Body of pancreas (tissue), 4 donors: ENCODE results near the gene GAST.

Source experiments
- CTCF ChIP-seq, 7 experiments: fragments of 450-650 bp in 4 of 7; fragments of 200-600 bp in 3 of 7; sonication (generic) in 3 of 7; IDR thresholded peaks; one replicate each; pipeline ENCODE4 v1.5.1; 2016 to 2019; ENCODE audit warnings: antibody characterized with exemption in 7 of 7
- POLR2A ChIP-seq, 3 donors: fragments of 450-650 bp; IDR thresholded peaks; one replicate each; pipeline ENCODE4 v1.6.1; 2016; ENCODE audit warnings: antibody characterized with exemption in 3 of 3, mild to moderate bottlenecking in 2 of 3

- no peak for TF ChIP-seq CTCF (IDR thresholded peaks at IDR 0.05)
- TF ChIP-seq POLR2A (IDR thresholded peaks at IDR 0.05) = no peak
Measured at GRCh38 chr17:41702712-41703111, 9.4 kb upstream of the GAST start.
